Measurements from ENCODE around the gene CAMK4.

DNA sequence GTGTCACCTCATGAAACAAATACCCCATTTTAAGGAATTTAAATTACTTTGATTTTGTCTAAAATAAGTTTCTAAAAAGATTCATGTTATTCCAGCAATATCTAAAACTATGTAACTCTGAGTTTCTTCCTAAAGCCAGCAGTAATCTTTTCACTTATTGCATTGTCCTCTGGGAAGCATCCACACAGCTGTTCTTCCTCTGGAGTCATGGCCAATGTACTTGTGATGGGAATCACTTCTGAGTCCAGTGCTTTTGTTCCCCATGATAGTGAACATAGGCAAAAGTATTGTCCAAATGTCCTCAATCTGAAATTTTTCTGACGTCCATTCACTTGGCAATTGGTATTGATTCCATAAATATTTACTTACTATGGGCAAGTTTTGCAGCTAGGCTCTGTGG is 163.2 kb downstream of the CAMK4 start:
- TF ChIP-seq EP300 (IDR thresholded peaks at IDR 0.05; ENCODE audit: low read depth) (no peak), CTCF (IDR thresholded peaks at IDR 0.05) (no peak), POLR2AphosphoS5 (IDR thresholded peaks at IDR 0.05) (no peak)

Measured in transverse colon (tissue), 4 donors.